ENCODE results near the gene RNF130.

- TF ChIP-seq POLR2A (IDR thresholded peaks at IDR 0.05; ENCODE audit: low read length) = no peak
- no peak for TF ChIP-seq GATA1 (IDR thresholded peaks at IDR 0.05; ENCODE audit: low read depth, low read length)
These were observed 28.4 kb upstream of the RNF130 start for GRCh38 chr5:180099733-180100611.

Data from erythroblast (primary cell).